HG03460 (cell line): Measurements from ENCODE around the gene GRID2IP.
"Not testable (repeated sequence)": the region's sequence is repeated elsewhere in the genome, so short reads cannot be mapped to it uniquely, and the experiment has no call there.

Experiments
- ATAC-seq: cut with Tn5 transposase; IDR thresholded peaks from one replicate; pipeline ENCODE4 v1.9.1; 2021; ENCODE audit not compliant: unreplicated experiment

Gene GRID2IP

GRCh38 chr7:6495597-6496262 lies 55.5 kb downstream of the GRID2IP start:
- ATAC-seq = no peak

- no peak for ATAC-seq
These were observed 56.9 kb downstream of the GRID2IP start for GRCh38 chr7:6494365-6494764.

- no peak for ATAC-seq
These were observed 60.1 kb downstream of the GRID2IP start for GRCh38 chr7:6491194-6491593.

GRCh38 chr7:6489612-6490011 lies 61.6 kb downstream of the GRID2IP start:
- no peak for ATAC-seq

GRCh38 chr7:6487184-6487545 lies 64.1 kb downstream of the GRID2IP start:
- no peak for ATAC-seq

GRCh38 chr7:6486438-6487183 lies 64.7 kb downstream of the GRID2IP start:
- ATAC-seq = no peak

GRCh38 chr7:6482743-6483119 lies 68.5 kb downstream of the GRID2IP start:
- no peak for ATAC-seq

GRCh38 chr7:6482307-6482706 lies 69.0 kb downstream of the GRID2IP start:
- ATAC-seq = no peak

GRCh38 chr7:6481445-6481844 lies 69.8 kb downstream of the GRID2IP start:
- ATAC-seq = no peak

GRCh38 chr7:6480323-6480660 lies 71.0 kb downstream of the GRID2IP start:
- no peak for ATAC-seq

GRCh38 chr7:6479067-6479466 lies 72.2 kb downstream of the GRID2IP start:
- no peak for ATAC-seq

- ATAC-seq = no peak
These were observed 73.1 kb downstream of the GRID2IP start for GRCh38 chr7:6478186-6478585.

- no peak for ATAC-seq
These were observed 74.0 kb downstream of the GRID2IP start for GRCh38 chr7:6477318-6477660.

GRCh38 chr7:6476596-6477317 lies 74.5 kb downstream of the GRID2IP start:
- ATAC-seq = no peak

GRCh38 chr7:6475433-6476186 lies 75.7 kb downstream of the GRID2IP start:
- ATAC-seq = no peak

- ATAC-seq = no peak
These were observed 85.4 kb downstream of the GRID2IP start for GRCh38 chr7:6465862-6466261.

GRCh38 chr7:6463609-6464008 lies 87.7 kb downstream of the GRID2IP start:
- not testable (repeated sequence) for ATAC-seq

- ATAC-seq = no peak
These were observed 89.2 kb downstream of the GRID2IP start for GRCh38 chr7:6461946-6462550.

GRCh38 chr7:6460990-6461584 lies 90.2 kb downstream of the GRID2IP start:
- ATAC-seq = no peak

GRCh38 chr7:6460303-6460702 lies 91.0 kb downstream of the GRID2IP start:
- ATAC-seq = no peak

GRCh38 chr7:6458676-6459075 lies 92.6 kb downstream of the GRID2IP start:
- ATAC-seq = not testable (repeated sequence)
